Measurements from ENCODE around the gene SPTBN1. TPM values are rescaled to one million over a fixed set of nuclear protein-coding genes. Genes with fewer than 3 reads are reported as not detected.

Gene SPTBN1
- total and polyA plus RNA-seq, 9 of the 15 experiments (the other 6 are each of a cell fraction or from before 2014, with no cell fraction given) = 8.9 to 66.8 (median 31.4) TPM

- TF ChIP-seq, protein P1, sequence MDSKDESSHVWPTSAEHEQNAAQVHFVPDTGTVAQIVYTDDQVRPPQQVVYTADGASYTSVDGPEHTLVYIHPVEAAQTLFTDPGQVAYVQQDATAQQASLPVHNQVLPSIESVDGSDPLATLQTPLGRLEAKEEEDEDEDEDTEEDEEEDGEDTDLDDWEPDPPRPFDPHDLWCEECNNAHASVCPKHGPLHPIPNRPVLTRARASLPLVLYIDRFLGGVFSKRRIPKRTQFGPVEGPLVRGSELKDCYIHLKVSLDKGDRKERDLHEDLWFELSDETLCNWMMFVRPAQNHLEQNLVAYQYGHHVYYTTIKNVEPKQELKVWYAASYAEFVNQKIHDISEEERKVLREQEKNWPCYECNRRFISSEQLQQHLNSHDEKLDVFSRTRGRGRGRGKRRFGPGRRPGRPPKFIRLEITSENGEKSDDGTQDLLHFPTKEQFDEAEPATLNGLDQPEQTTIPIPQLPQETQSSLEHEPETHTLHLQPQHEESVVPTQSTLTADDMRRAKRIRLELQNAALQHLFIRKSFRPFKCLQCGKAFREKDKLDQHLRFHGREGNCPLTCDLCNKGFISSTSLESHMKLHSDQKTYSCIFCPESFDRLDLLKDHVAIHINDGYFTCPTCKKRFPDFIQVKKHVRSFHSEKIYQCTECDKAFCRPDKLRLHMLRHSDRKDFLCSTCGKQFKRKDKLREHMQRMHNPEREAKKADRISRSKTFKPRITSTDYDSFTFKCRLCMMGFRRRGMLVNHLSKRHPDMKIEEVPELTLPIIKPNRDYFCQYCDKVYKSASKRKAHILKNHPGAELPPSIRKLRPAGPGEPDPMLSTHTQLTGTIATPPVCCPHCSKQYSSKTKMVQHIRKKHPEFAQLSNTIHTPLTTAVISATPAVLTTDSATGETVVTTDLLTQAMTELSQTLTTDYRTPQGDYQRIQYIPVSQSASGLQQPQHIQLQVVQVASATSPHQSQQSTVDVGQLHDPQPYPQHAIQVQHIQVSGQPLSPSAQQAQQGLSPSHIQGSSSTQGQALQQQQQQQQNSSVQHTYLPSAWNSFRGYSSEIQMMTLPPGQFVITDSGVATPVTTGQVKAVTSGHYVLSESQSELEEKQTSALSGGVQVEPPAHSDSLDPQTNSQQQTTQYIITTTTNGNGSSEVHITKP (IDR thresholded peaks at IDR 0.05; ENCODE audit: partially characterized antibody) = no peak
- no peak for TF ChIP-seq GABPA (tag; conservative IDR thresholded peaks at IDR 0.05; ENCODE audit: low read depth)
- TF ChIP-seq NRF1 (conservative IDR thresholded peaks at IDR 0.05 in 1 of 2, IDR thresholded peaks at IDR 0.05 in 1 of 2) = no peak
- TF ChIP-seq NEUROD1 (IDR thresholded peaks at IDR 0.05; ENCODE audit: borderline replicate concordance, low read depth, low read length, partially characterized antibody) = no peak
Observed at GRCh38 chr2:54632733-54633692, 176.9 kb downstream of the SPTBN1 start (continued).

DNA sequence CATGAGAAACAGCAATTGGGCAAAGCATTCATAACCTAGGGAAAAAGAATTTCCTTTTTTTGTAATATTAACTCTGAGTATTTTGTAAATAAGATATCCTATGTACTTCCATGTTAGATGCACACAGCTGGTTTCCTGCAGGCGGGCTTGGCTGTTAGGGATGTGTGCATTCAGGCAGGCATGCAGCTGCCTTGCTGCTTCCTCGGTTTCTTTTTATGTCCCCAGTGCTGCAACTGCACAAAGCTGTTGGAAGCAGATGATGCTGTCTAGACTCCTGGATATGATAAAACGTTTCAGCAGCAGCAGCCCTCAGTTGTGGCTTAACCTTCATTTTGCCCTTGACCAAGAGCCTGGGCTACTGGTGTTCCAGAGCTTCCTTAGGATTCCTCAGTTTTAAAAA, 177.9 kb downstream of the SPTBN1 start:
- 56% methylated on average over 3 of the region's 3 CpGs for WGBS (ENCODE audit: insufficient coverage, low coverage, missing lambda C conversion rate)
- no peak for DNase-seq (ENCODE audit: extremely low read depth in 1 of 4, low spot score in 3 of 4)
- intact Hi-C loops (cut with micrococcal nuclease) = no loop called here
- H3K27ac ChIP-seq (ENCODE audit: extremely low read depth, low read depth, low read length) = no peak overlapping the region
- no peak for ATAC-seq
- no peak for FAIRE-seq
- no peaks in the 10 kb centered on the region; the same call in 1 of the 2 replicates for H4K20me1 ChIP-seq (replicated peaks; ENCODE audit: control insufficient read depth, insufficient read depth, low read length)
- H3K4me2 ChIP-seq (ENCODE audit: insufficient read depth, low read length) = no peak overlapping the region
- no peak overlapping the region for H3K4me3 ChIP-seq
- POLR2A ChIA-PET = interaction anchor here (0.6 to 0.8 kb wide), 4 partner anchors 8 to 963 kb away, joined by 3 to 4 read pairs (median 4); no protein-coding TSS in a partner anchor
- H3K27me3 ChIP-seq (ENCODE audit: control insufficient read depth in 2 of 2, insufficient read depth in 2 of 2, low read length in 2 of 2) = no peaks in the 10 kb centered on the region
- H3K79me2 ChIP-seq (ENCODE audit: control insufficient read depth, insufficient read depth, low read length) = no peaks in the 10 kb centered on the region
- in situ Hi-C loops (cut with MboI) = no loop called here
- no peak overlapping the region for H3K9ac ChIP-seq (ENCODE audit: insufficient read depth in 1 of 2, low read depth in 2 of 2, low read length in 2 of 2)
- H3K4me1 ChIP-seq (replicated peaks in 1 of 2; ENCODE audit: control insufficient read depth in 2 of 2, insufficient read depth in 2 of 2, low read length in 2 of 2) = peaks cover 0 to 3% of the 10 kb centered on the region in 2 experiments; a peak in 1 of 5 replicates
- H2AFZ ChIP-seq (ENCODE audit: low read depth, low read length) = no peak overlapping the region
- peaks cover 85% of the 10 kb centered on the region for H3K36me3 ChIP-seq (ENCODE audit: control insufficient read depth, insufficient read depth, low read length)
- CTCF ChIA-PET (ENCODE audit: low intra/inter-chr PET ratio) = no interaction called here
- H3K9me1 ChIP-seq (ENCODE audit: control insufficient read depth, insufficient read depth, low read length) = no peaks in the 10 kb centered on the region
- no peaks in the 10 kb centered on the region for H3K9me3 ChIP-seq (replicated peaks; ENCODE audit: control insufficient read depth, insufficient read depth, low read depth, low read length)
- no TSS peak for BruUV-seq (replicated peaks)
- TF ChIP-seq NCOR1 (IDR thresholded peaks at IDR 0.05) = no peak
- TF ChIP-seq MTA1 (IDR thresholded peaks at IDR 0.05; ENCODE audit: borderline replicate concordance) = no peak
- no peak for TF ChIP-seq HMG20A (CRISPR knock-in tag; conservative IDR thresholded peaks at IDR 0.05)
- no peak for TF ChIP-seq ATF7 (IDR thresholded peaks at IDR 0.05)
- TF ChIP-seq FOXJ2 (tag; IDR thresholded peaks at IDR 0.05) = no peak
- no peak for TF ChIP-seq POLR2B (IDR thresholded peaks at IDR 0.05; ENCODE audit: low read depth, partially characterized antibody)
- no peak for TF ChIP-seq CAMTA2 (CRISPR knock-in tag; conservative IDR thresholded peaks at IDR 0.05)
- no peak for TF ChIP-seq ERF (CRISPR knock-in tag; IDR thresholded peaks at IDR 0.05)
- no peak for TF ChIP-seq GABPA (tag; conservative IDR thresholded peaks at IDR 0.05; ENCODE audit: low read depth)
- TF ChIP-seq ID3 (CRISPR knock-in tag; IDR thresholded peaks at IDR 0.05) = no peak
- no peak for TF ChIP-seq ID3 (tag; IDR thresholded peaks at IDR 0.05)

Data from K562 (cell line).